ENCODE data around the gene PGBD1.

DNA sequence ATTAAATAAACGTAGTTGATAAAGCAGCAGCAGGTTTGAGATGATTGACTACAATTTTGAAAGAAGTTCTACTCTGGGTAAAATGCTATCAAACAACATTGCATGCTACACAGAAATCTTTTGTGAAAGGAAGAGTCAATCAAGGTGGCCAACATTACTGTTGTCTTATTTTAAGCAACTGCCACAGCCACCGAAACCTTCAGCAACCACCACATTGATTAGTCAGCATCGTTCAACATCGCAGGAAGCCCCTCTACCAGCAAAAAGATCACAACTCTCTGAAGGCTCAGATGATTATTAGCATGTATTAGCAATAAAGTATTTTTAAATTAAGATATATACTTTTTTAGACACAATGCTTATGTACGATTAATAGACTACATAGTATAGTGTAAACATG is 14.0 kb downstream of the PGBD1 start:
- TF ChIP-seq, protein P1, sequence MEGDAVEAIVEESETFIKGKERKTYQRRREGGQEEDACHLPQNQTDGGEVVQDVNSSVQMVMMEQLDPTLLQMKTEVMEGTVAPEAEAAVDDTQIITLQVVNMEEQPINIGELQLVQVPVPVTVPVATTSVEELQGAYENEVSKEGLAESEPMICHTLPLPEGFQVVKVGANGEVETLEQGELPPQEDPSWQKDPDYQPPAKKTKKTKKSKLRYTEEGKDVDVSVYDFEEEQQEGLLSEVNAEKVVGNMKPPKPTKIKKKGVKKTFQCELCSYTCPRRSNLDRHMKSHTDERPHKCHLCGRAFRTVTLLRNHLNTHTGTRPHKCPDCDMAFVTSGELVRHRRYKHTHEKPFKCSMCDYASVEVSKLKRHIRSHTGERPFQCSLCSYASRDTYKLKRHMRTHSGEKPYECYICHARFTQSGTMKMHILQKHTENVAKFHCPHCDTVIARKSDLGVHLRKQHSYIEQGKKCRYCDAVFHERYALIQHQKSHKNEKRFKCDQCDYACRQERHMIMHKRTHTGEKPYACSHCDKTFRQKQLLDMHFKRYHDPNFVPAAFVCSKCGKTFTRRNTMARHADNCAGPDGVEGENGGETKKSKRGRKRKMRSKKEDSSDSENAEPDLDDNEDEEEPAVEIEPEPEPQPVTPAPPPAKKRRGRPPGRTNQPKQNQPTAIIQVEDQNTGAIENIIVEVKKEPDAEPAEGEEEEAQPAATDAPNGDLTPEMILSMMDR (IDR thresholded peaks at IDR 0.05; ENCODE audit: low read depth, low read length, poor library complexity, severe bottlenecking) = no peak
- TF ChIP-seq EZH2phosphoT487 (IDR thresholded peaks at IDR 0.05; ENCODE audit: borderline replicate concordance, low read length) = no peak

Data from DOHH2 (cell line).